Right lobe of liver (tissue), 4 donors: ENCODE results near the gene GRID1.

ENCODE experiments used
- POLR2A ChIP-seq: fragments of 450-650 bp; IDR thresholded peaks from one replicate; pipeline ENCODE4 v1.6.1; 2017; ENCODE audit warnings: antibody characterized with exemption, mild to moderate bottlenecking
- TF ChIP-seq, protein P1 (sequence below), 4 donors: fragments of 200-600 bp in 3 of 4; fragments of 450-650 bp in 1 of 4; IDR thresholded peaks; one replicate each; pipeline versions ENCODE4 v1.5.1 to v1.8.0; 2016 to 2022; ENCODE audit warnings: antibody characterized with exemption in 4 of 4, mild to moderate bottlenecking in 2 of 4
- donor health status: DM: no; HTN: no; CAD: no.
- donor health status: DM: no; HTN: no; CAD: no.
- donor health status: DM: no; HTN: yes; CAD: no.

GRCh38 chr10:86312701-86313270 lies 53.8 kb downstream of the GRID1 start:
- TF ChIP-seq, protein P1, sequence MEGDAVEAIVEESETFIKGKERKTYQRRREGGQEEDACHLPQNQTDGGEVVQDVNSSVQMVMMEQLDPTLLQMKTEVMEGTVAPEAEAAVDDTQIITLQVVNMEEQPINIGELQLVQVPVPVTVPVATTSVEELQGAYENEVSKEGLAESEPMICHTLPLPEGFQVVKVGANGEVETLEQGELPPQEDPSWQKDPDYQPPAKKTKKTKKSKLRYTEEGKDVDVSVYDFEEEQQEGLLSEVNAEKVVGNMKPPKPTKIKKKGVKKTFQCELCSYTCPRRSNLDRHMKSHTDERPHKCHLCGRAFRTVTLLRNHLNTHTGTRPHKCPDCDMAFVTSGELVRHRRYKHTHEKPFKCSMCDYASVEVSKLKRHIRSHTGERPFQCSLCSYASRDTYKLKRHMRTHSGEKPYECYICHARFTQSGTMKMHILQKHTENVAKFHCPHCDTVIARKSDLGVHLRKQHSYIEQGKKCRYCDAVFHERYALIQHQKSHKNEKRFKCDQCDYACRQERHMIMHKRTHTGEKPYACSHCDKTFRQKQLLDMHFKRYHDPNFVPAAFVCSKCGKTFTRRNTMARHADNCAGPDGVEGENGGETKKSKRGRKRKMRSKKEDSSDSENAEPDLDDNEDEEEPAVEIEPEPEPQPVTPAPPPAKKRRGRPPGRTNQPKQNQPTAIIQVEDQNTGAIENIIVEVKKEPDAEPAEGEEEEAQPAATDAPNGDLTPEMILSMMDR (IDR thresholded peaks at IDR 0.05), result no peak
- TF ChIP-seq POLR2A, result no peak
